B cell (primary cell): ENCODE results near the gene PSMD12. TPM values are rescaled to one million over a fixed set of nuclear protein-coding genes. Genes with fewer than 3 reads are reported as not detected.

Experiments
- ATAC-seq: fragments of 200-7000 bp; cut with Tn5 transposase; one replicate; pipeline ENCODE4 v1.10.0; 2021; ENCODE audit warnings: low read depth, mild to moderate bottlenecking, moderate number of reproducible peaks, moderate library complexity
- CTCF ChIA-PET: fragments of 350-600 bp; sonication (Branson Sonifier 250); formaldehyde crosslinking; loops from one replicate; lab custom pipeline; 2021; ENCODE audit warnings: antibody characterized with exemption, inconsistent platforms; lab: Charles Lee
- POLR2A ChIA-PET: fragments of 350-600 bp; sonication (Branson Sonifier 250); formaldehyde crosslinking; loops from one replicate; lab custom pipeline; 2021; ENCODE audit warnings: antibody characterized with exemption; lab: Charles Lee
- DNase-seq: peaks from one replicate; pipeline ENCODE4 v3.0.0; 2013
- H2AFZ ChIP-seq: 2 replicates; pipeline ENCODE4 v1.6.1; 2012; ENCODE audit warnings: mild to moderate bottlenecking, low read depth, low read length; ENCODE audit not compliant: insufficient read depth, poor library complexity, severe bottlenecking
- H3K27ac ChIP-seq, 2 donors: 1 replicate in 1 of 2; 2 replicates in 1 of 2; pipeline ENCODE4 v1.5.1; 2012 to 2013; ENCODE audit warnings: low read length in 2 of 2, mild to moderate bottlenecking in 2 of 2, moderate library complexity in 1 of 2
- H3K27me3 ChIP-seq, 4 experiments: fragments of 200-600 bp in 1 of 4; sonication (generic) in 1 of 4; replicated peaks in 1 of 4; 1 replicate in 2 of 4; 2 replicates in 2 of 4; pipeline versions ENCODE4 v1.6.1 to v1.7.0; 2013 to 2016; ENCODE audit warnings: low read length in 3 of 4, mild to moderate bottlenecking in 2 of 4, mixed read lengths in 1 of 4, moderate library complexity in 1 of 4; ENCODE audit not compliant: insufficient read depth in 4 of 4, control insufficient read depth in 3 of 4; ENCODE audit errors: control extremely low read depth in 1 of 4
- H3K36me3 ChIP-seq, 2 experiments: replicated peaks in 1 of 2; 1 replicate in 1 of 2; 2 replicates in 1 of 2; pipeline versions ENCODE4 v1.6.1 to v1.7.1; 2013; ENCODE audit warnings: low read length in 1 of 2; ENCODE audit not compliant: insufficient read depth in 2 of 2, control insufficient read depth in 1 of 2; ENCODE audit errors: control extremely low read depth in 1 of 2, extremely low read depth in 1 of 2
- H3K4me1 ChIP-seq, 2 donors: fragments of 200-600 bp in 1 of 2; sonication (generic) in 1 of 2; 1 replicate in 1 of 2; 2 replicates in 1 of 2; pipeline versions ENCODE4 v1.5.1 to v1.6.1; 2013 to 2017; ENCODE audit warnings: low read length in 2 of 2; ENCODE audit not compliant: control insufficient read depth in 2 of 2, insufficient read depth in 2 of 2
- H3K4me2 ChIP-seq: replicated peaks from 2 replicates; pipeline ENCODE3; 2012; ENCODE audit warnings: mild to moderate bottlenecking, low read depth, low read length; ENCODE audit not compliant: poor library complexity, severe bottlenecking
- H3K4me3 ChIP-seq, 5 experiments: fragments of 200-600 bp in 1 of 5; sonication (generic) in 1 of 5; 1 replicate in 3 of 5; 2 replicates in 2 of 5; pipeline versions ENCODE4 v1.5.1 to v1.7.0; 2011 to 2016; ENCODE audit warnings: low read length in 4 of 5, mild to moderate bottlenecking in 4 of 5, low read depth in 2 of 5, control low read depth in 1 of 5, moderate library complexity in 1 of 5; ENCODE audit not compliant: insufficient read depth in 1 of 5; ENCODE audit errors: control extremely low read depth in 1 of 5, extremely low read depth in 1 of 5
- H3K79me2 ChIP-seq: fragments of 200-600 bp; sonication (generic); one replicate; pipeline ENCODE4 v1.6.0; 2016; ENCODE audit warnings: low read length; ENCODE audit not compliant: control insufficient read depth, insufficient read depth
- H3K9ac ChIP-seq: fragments of 200-600 bp; sonication (generic); 2 replicates; pipeline ENCODE4 v1.6.1; 2017; ENCODE audit warnings: mild to moderate bottlenecking, low read length, moderate library complexity
- H3K9me3 ChIP-seq, 3 donors: one replicate each; pipeline versions ENCODE4 v1.6.1 to v1.7.1; 2013; ENCODE audit warnings: low read length in 2 of 3; ENCODE audit not compliant: control insufficient read depth in 2 of 3, insufficient read depth in 1 of 3; ENCODE audit errors: control extremely low read depth in 1 of 3
- H4K20me1 ChIP-seq: 2 replicates; pipeline ENCODE4 v1.6.0; 2012; ENCODE audit warnings: mild to moderate bottlenecking, low read length; ENCODE audit not compliant: insufficient read depth, control insufficient read depth, poor library complexity, severe bottlenecking
- H3K27ac Mint-ChIP-seq: one replicate; pipeline ENCODE4 v1.8.0; 2021; ENCODE audit warnings: mixed read lengths
- H3K27me3 Mint-ChIP-seq: one replicate; pipeline ENCODE4 v1.8.0; 2021; ENCODE audit warnings: mixed read lengths
- H3K4me1 Mint-ChIP-seq: one replicate; pipeline ENCODE4 v1.8.0; 2021; ENCODE audit warnings: mixed read lengths
- H3K4me3 Mint-ChIP-seq: one replicate; pipeline ENCODE4 v1.8.0; 2021; ENCODE audit warnings: mixed read lengths
- H3K9me3 Mint-ChIP-seq: one replicate; pipeline ENCODE4 v1.8.0; 2022; ENCODE audit warnings: mixed read lengths; ENCODE audit not compliant: insufficient read depth
- CTCF ChIP-seq: fragments of 200-600 bp; IDR thresholded peaks from one replicate; pipeline ENCODE4 v1.8.0; 2022; ENCODE audit warnings: antibody characterized with exemption, mild to moderate bottlenecking
- EZH2 ChIP-seq: IDR thresholded peaks from 2 replicates; pipeline ENCODE4 v1.6.1; 2012; ENCODE audit warnings: borderline replicate concordance, low read depth, mild to moderate bottlenecking, moderate library complexity, low read length; ENCODE audit not compliant: insufficient read depth, poor library complexity, severe bottlenecking
- WGBS: methylation state at CpG from one replicate; pipeline ENCODE4 v1.1.5; 2013; ENCODE audit warnings: missing lambda C conversion rate; ENCODE audit not compliant: insufficient coverage; 5-methylcytosine and 5-hydroxymethylcytosine counted together
- intact Hi-C: fragments of 100-400 bp; cut with micrococcal nuclease; formaldehyde crosslinking; loops from one replicate; pipeline ENCODE4 v1.10.0; 2022
- polyA plus RNA-seq: library from polyadenylated mRNA; depleted of rRNA; stranded (reverse); fragments of >200 nt; gene quantifications from 2 replicates; pipeline ENCODE4 v1.2.3, GENCODE V29; 2012
- total RNA-seq, 2 donors: library from RNA; stranded (reverse); fragments of 120-200 nt in 1 of 2; gene quantifications; 1 replicate in 1 of 2; 2 replicates in 1 of 2; pipeline versions ENCODE4 v1.2.3 to v1.2.4, GENCODE V29; 2013 to 2022

Gene PSMD12
- total and polyA plus RNA-seq, 2 donors (not counting 1 experiment from before 2014, with no cell fraction given) = 6.4 to 36.7 TPM

- no peak overlapping the region for H3K4me2 ChIP-seq
- H3K27me3 ChIP-seq = no peaks in the 10 kb centered on the region
- no peaks in the 10 kb centered on the region for H3K4me1 ChIP-seq
- WGBS = 100% methylated on average over 6 of the region's 16 CpGs
- no peaks in the 10 kb centered on the region for H3K36me3 ChIP-seq
- peaks cover 15% of the 10 kb centered on the region for H3K79me2 ChIP-seq
- no peak for ATAC-seq
- no peaks in the 10 kb centered on the region for H3K9me3 Mint-ChIP-seq
- H3K4me3 Mint-ChIP-seq = no peak overlapping the region
- H3K27me3 Mint-ChIP-seq = no peaks in the 10 kb centered on the region
- H2AFZ ChIP-seq = no peak overlapping the region
- DNase-seq = no peak
- H3K4me1 Mint-ChIP-seq = peaks cover 20% of the 10 kb centered on the region
- peak; percentile 57 for TF ChIP-seq CTCF
- no peak for TF ChIP-seq EZH2
- no peak overlapping the region for H3K4me3 ChIP-seq
- H3K9me3 ChIP-seq = peaks cover 0 to 3% (median 0%) of the 10 kb centered on the region in 3 donors
- no peak overlapping the region for H3K27ac Mint-ChIP-seq
- no peak overlapping the region for H3K27ac ChIP-seq
- H3K9ac ChIP-seq = no peak overlapping the region
- ChIA-PET POLR2A (interaction anchor here (0.6 kb wide), 1 partner anchor 22 kb away, joined by 5 read pairs; no protein-coding TSS in a partner anchor), CTCF (interaction anchor here (0.8 to 2.0 kb wide), 4 partner anchors 8 to 242 kb away, joined by 3 to 9 read pairs (median 5); no protein-coding TSS in a partner anchor)
- intact Hi-C loops = no loop called here
- no peaks in the 10 kb centered on the region for H4K20me1 ChIP-seq
Observed at GRCh38 chr17:67386965-67387551, 20.7 kb upstream of the PSMD12 start.
